ENCODE measurements around the gene FAM169A.

- TF ChIP-seq, protein P1, sequence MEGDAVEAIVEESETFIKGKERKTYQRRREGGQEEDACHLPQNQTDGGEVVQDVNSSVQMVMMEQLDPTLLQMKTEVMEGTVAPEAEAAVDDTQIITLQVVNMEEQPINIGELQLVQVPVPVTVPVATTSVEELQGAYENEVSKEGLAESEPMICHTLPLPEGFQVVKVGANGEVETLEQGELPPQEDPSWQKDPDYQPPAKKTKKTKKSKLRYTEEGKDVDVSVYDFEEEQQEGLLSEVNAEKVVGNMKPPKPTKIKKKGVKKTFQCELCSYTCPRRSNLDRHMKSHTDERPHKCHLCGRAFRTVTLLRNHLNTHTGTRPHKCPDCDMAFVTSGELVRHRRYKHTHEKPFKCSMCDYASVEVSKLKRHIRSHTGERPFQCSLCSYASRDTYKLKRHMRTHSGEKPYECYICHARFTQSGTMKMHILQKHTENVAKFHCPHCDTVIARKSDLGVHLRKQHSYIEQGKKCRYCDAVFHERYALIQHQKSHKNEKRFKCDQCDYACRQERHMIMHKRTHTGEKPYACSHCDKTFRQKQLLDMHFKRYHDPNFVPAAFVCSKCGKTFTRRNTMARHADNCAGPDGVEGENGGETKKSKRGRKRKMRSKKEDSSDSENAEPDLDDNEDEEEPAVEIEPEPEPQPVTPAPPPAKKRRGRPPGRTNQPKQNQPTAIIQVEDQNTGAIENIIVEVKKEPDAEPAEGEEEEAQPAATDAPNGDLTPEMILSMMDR (conservative IDR thresholded peaks at IDR 0.05; ENCODE audit: low read depth, low read length), result no peak
- TF ChIP-seq EZH2phosphoT487 (IDR thresholded peaks at IDR 0.05; ENCODE audit: borderline replicate concordance, low read length), result no peak
Measured at GRCh38 chr5:74816875-74817274, 49.3 kb downstream of the FAM169A start.
